ENCODE results near the gene GPR179.

Gene GPR179, protein sequence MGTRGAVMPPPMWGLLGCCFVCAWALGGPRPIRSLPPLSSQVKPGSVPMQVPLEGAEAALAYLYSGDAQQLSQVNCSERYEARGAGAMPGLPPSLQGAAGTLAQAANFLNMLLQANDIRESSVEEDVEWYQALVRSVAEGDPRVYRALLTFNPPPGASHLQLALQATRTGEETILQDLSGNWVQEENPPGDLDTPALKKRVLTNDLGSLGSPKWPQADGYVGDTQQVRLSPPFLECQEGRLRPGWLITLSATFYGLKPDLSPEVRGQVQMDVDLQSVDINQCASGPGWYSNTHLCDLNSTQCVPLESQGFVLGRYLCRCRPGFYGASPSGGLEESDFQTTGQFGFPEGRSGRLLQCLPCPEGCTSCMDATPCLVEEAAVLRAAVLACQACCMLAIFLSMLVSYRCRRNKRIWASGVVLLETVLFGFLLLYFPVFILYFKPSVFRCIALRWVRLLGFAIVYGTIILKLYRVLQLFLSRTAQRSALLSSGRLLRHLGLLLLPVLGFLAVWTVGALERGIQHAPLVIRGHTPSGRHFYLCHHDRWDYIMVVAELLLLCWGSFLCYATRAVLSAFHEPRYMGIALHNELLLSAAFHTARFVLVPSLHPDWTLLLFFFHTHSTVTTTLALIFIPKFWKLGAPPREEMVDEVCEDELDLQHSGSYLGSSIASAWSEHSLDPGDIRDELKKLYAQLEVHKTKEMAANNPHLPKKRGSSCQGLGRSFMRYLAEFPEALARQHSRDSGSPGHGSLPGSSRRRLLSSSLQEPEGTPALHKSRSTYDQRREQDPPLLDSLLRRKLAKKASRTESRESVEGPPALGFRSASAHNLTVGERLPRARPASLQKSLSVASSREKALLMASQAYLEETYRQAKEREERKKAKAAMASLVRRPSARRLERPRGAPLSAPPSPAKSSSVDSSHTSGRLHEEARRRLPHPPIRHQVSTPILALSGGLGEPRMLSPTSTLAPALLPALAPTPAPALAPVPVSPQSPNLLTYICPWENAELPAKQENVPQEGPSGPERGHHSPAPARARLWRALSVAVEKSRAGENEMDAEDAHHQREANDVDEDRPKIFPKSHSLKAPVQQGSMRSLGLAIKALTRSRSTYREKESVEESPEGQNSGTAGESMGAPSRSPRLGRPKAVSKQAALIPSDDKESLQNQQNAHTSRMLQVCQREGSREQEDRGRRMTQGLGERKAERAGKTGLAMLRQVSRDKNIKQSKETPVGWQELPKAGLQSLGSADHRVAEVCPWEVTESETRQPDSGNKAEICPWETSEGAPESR (N-terminal part only)

DNA sequence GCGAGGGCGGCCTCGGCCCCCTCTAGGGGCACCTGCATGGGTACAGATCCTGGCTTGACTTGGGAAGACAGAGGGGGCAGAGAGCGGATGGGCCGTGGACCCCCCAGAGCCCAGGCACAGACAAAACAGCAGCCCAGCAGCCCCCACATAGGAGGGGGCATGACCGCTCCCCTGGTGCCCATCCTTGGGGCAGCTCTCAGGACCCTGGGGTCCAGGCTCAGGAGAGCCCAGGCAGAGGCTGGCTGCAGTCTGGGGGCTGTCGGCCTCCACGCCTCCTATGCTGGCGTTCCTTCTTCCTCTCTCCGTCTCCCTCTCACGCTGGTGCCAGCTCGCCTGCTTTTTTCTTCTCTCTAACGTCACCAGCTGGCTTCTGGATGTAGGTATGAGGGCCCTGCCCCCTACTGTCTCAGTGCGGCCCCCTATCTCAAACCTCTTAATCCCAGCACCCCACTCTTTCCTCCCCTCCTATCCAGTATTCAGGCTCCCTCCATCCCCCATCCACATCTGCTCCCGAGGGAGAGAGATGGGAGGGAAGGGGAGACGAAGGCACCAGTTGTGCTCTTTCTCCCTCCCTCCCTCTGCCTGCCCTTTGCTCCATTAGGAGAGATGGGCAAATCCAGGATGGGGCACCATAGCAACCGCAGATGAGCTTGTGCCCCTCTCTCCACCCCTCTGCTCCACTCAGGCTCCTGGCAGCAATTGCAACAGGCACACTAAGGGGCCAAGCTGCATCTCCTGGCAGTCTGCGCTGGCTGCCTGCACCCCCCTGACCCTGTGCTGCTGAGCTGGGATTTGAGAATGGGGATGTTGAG is at the start of gene GPR179:
GPR179 (minus strand) TSS at position 349 of the 812 bp plus-strand sequence; CDS start at position 182, 167 bp downstream.
- DNase-seq = no peak

DNA sequence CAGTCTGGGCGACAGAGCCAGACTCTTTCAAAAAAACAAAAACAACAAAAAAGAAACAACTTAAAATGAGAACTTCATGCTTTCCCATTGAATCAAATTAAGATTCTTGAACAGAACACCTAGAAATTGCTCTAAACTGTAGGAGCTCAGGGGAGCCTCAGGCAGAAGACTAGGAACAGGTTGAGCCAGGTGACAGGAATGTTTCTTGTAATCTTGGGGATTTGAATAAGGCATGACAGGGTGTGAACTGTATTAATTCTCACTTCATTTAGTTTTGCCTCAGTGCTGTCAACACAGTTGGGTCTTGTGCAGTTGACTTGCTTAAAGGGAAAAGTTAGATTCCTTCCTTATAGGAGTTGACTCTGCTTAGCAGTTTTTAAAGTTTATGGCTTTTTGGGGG is 35.7 kb upstream of the GPR179 start:
- no peak for DNase-seq

DNA sequence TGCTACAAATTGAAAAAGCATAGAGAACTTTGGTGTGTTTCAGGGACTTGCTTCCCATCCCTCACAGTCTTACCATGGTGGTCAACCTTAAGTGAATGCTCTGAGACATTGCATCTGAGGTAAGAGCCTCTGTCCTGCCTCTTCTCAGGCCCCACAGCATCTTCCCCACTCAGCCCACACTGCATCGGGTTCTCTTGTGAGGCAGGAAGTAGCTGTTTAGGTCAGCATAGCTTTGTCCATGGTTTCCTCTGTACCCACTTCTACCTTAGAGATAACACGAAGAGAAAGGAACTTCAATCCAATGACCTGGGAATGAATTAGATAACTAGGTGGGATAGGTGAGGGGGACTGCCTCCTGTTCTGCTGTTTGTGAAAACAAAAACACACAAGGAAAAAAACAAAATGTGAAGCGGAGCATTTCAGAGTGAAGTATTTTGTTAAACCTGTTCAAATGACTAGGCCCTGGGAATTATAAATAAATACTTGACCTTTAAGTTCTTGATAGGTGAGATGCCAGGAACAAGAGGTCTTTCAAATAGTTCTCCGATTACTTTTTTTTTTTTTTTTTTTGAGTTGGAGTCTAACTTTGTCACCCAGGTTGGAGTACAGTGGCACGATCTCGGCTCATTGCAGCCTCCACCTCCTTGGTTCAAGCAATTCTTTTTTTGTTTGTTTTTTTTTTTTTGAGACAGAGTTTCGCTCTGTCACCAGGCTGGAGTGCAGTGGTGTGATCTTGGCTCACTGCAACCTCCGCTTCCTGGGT is 25.5 kb upstream of the GPR179 start:
- DNase-seq = no peak

DNA sequence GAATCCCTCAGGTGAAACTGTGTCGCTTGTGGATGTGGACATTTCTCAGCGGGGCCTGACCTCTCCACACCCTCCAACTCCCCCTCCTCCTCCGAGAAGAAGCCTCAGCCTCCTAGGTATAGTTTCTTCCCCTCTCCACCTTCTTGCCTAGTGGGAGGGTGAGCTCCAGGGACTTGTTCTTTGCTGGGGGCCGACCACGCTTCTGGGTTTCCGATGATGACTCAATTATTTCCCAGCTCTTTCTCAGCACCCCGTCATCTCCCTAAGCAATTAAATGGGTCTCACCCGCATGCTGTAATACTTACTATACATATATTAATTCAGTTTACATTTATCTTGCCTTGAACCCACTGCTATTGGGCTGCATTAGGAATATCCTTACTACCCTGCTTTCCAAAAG is 21.0 kb upstream of the GPR179 start:
- no peak for DNase-seq

DNA sequence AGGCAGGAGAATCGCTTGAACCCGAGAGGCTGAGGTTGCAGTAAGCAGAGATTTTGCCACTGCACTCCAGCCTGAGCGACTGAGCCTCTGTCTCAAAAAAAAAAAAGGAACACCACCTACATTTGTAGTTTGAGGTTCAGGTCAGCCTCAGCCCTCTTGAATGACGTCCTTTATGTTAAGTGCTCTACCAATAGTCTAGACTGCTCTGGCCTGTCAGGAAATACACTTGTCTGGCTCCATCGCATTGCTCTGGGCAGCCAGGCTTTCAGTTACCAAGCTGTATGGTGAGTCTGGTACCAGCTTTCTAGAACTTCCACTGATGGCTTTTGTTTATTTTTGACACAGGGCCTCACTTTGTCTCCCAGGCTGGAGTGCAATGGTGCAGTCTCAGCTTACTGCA is 19.3 kb upstream of the GPR179 start:
- no peak for DNase-seq

DNA sequence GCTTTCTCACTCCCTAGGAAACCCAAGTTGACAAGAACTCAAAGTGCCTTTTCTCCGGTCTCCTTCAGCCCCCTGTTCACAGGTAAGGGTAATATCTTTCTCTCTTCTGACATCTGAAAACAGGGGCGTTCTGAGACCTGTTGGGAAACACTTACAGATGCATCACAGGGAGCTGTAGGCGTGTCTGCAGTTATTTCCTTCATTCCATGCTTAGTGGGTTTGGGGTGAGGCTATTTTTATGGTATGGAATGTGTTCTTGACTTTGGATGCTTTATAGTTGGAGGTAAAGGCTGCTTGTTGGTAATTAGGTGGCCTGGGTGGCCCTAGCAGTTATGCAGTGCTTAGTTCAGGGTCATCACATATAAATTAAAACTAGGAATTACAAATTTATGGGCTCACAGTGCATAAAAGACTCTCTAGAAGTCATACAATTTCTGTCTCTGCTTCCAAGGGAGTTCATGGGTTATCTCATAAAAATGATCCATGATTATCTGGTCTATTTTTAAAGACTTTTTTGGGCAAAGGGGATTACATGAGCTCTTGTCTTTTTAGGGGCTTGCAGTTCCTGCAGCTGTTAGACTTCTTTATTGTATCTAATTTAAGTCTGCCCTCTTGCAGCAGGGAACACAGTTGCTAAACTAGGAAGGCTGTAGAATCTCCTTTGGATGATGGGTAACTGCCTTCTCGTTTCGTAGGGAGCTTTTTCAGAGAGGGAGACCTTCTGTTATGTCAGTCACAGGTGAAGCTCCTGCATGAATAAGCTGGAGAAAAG is 18.1 kb upstream of the GPR179 start:
- DNase-seq = no peak

DNA sequence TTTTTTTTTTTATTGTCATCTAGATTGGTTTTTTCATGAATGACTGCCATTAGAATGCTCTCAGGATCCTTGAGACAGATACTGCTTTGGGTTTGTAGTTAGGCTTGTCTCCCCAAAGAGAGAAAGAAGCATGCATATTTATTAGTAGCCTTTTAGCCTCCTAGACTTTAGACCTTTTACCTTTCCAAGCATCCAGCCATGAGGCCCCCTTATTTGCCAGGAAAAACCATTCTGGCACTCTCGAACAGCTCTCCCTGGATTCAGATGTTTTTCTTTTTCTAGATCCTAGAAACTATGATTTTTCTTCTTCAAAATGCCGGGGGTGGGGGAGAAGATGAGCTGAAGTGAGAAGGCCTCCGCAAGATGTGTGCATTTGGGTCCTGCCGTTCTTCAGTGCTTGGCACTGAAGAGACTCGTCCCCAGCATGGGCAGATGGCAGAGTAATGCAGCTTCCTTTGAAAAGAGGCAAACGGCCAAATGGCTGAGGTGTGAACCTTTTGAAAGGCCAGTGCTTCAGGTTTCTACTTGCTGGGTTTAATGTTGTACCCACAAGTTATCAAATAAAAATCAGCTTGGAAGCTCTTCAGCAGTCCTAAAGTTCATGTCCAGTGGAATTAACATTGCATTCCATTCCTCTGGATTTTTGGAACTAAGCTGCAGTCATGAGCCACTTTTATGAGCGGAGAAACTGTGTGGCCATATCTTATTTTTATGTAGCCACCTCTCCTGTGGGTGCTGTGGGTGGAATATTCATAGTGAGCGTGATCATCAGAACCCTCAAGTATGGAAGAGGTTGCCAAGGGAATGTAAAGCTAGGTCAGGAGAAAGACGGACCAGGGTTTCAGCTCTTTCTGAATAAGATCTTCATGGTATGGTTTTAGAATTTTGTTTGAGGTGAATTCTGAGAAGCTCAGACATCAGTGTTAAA is 15.1 kb upstream of the GPR179 start:
- DNase-seq = no peak

DNA sequence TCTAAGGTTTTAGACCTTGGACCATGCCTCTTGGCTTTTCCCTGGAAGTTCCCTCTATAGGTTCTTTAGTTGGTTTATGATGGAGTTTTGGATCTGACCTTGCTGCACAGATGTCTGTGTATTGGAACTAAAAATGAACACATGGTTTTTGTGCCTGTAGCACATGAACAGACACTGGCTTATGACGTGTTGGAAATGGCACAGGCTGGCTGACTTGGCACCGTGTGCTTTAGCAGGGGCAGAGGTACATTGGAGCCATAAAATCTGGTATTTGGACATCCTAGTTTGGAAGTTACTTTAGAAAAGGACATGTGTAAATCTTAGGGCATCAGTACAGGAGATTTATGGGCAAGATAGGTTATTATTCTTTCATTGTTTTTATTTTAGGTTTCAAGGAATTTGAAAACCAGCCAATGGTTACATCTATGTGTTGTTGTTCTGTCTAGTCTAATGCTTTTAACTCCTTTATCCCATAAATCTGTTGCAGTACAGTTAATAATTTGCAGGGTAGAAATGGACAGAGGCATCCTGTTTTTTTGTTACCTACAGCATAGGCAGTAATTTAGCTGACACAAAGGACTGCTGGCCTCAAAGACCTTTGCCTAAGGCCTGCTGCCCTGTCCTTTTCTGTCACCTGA is 13.8 kb upstream of the GPR179 start:
- DNase-seq = no peak

DNA sequence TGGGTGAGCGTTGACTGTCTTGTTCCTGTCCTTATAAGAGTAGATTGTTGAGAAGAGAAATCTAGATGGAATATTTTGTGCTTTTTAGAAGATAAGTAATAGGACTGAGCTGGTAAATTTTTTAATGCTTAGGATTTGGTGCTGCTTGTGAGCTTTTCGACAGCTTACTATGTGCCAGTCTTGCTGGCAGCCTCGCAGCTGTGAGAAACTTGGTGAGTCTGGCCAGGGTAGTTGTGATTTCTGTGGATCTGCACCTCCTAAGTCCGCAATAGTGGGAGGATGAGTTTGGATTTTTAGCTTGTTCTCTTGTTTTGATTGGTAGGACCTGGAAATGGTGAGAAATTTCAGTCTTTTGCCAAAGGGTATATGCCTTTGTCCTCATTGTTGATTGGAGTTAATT is 11.5 kb upstream of the GPR179 start:
- no peak for DNase-seq

DNA sequence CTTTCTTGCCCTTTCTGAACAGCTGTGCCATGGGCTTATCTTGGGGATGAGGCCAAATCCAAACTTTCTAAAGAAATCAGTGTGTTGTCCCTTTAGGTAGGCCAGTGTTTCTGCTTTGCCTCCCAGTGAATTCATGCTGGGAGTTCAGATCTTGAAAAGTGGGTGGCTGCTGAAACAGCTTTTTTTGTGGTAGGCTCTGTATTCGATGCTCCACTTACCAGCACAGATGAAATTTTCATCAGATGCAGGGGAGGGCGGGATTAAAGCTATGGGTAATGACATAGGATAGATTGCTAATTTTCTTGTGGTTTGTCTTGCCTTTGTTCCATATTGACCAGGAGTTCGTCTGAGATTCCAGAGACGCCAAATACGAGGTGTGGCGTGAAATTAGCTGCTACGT is 10.7 kb upstream of the GPR179 start:
- DNase-seq = no peak

DNA sequence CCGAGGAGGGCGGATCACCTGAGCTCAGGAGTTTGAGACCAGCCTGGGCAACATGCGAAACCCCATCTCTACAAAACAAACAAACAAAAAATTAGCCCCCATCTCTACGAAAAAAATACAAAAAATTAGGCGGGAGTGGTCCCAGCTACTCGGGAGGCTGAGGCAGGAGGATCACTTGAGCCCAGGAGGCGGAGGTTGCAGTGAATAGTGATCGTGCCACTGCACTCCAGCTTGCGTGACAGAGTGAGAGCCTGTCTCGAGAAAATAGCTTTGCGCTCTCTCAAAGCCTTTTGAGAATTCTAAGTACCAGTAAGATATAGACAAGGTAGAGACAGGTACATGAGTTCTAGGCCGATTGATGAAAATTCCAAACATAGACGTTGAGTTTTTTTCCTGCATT is 9.9 kb upstream of the GPR179 start:
- no peak for DNase-seq

DNA sequence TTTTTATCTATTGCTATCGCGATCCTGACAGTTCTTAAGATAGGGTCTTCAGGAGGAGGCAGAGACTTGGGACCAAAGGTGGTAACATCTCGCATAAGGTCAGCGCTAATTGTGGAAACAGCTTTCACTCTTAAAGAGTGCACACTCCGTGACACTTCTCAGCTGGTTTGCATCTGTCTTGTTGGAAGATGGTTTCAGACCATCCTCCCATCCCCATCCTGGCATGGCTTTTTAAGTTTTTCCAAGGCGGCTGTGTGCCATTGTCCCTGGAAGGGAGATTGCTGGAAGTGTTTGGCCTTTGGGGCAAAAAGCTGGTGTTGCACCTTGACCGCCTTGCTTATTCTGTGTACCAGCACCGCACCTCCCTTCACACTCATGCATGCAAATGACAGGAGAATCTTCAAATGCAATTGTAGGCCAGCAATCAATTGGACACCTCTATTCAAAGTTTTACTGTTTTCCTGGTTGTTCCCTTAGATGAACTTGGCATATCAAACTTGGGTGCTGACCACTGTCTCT is 9.4 kb upstream of the GPR179 start:
- no peak for DNase-seq

DNA sequence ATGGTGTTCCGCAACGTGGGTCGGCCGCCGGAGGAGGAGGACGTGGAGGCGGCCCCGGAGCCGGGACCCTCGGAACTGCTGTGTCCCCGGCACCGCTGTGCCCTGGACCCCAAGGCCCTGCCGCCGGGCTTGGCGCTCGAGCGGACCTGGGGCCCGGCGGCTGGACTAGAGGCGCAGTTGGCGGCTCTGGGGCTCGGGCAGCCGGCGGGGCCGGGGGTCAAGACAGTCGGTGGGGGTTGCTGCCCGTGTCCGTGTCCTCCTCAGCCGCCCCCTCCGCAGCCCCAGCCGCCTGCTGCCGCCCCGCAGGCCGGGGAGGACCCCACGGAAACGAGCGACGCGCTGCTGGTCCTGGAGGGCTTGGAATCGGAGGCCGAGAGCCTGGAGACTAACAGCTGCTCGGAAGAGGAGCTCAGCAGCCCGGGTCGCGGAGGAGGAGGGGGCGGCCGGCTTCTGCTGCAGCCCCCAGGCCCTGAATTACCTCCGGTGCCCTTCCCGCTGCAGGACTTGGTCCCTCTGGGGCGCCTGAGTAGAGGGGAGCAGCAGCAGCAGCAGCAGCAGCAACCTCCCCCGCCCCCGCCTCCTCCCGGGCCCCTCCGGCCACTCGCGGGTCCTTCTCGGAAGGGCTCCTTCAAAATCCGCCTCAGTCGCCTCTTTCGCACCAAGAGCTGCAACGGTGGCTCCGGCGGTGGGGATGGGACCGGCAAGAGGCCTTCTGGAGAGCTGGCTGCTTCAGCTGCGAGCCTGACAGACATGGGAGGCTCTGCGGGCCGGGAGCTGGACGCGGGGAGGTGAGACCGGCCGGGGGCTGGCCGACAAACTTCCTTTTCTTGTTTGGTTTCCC is 8.7 kb upstream of the GPR179 start:
- peak; percentile 45 to 65 (median 45) for DNase-seq

DNA sequence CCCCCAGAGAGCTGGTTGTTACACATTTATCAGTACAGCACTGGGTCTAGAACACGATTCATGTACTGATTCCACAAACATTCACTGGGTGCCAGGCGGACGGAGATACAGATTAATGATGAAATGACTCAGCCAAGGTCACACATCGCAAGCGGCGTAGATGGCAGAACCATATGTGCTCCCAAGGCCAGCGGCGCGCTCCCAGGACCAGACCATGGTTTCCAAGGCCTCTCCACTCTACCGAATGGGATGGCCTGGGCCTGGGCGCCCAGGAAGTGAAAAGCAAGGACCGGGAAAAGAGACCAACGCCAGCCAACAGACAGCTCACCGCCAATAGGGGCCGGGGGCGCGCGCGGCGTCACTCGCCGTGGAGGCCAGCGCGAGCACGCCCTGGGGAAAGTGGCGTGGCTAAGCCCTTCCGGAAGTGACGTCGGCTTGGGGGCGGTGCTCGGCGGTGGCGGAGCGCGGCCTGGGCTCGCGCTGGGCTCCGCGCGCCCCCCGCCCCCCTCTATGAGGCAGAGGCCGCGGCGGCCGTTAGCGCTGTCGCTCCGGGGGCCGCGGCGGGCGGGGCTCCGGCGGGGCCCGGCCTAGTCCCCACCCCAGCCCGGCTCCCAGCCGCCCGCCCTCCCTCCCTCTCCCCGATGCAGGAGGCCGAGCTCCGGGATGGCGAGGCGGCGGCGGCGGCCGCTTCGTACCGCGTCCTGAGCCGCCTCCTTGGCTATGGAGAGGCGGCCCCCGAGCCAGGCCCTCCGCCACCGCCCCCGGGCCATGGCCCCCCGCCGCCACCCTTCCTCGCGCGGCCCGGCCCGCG is 7.9 kb upstream of the GPR179 start, which contains the start of gene SOCS7:
SOCS7 (plus strand) TSS at position 433 of the 811 bp plus-strand sequence; CDS start at position 642, 209 bp downstream.
- peak; percentile 92 to 97 (median 94) for DNase-seq

DNA sequence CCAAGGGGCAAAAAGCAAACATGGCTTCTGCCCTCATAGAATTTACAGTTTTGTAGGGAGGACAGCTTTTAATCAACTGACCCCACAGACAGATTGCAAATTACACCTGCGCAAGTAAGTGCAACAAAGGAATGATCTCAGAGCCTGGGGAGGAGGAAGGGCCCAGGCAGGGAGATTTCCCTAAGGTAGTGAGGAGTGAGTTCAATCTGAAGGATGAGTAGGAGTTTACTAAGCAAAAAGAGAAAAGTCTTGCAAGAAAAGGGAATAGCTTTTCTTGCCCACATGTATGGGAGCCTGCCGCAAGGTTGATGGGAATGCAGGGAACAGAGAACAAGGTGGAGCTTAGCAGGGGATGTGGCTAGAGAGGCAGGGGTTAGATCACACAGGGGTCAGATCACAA is 6.3 kb upstream of the GPR179 start:
- DNase-seq = no peak

DNA sequence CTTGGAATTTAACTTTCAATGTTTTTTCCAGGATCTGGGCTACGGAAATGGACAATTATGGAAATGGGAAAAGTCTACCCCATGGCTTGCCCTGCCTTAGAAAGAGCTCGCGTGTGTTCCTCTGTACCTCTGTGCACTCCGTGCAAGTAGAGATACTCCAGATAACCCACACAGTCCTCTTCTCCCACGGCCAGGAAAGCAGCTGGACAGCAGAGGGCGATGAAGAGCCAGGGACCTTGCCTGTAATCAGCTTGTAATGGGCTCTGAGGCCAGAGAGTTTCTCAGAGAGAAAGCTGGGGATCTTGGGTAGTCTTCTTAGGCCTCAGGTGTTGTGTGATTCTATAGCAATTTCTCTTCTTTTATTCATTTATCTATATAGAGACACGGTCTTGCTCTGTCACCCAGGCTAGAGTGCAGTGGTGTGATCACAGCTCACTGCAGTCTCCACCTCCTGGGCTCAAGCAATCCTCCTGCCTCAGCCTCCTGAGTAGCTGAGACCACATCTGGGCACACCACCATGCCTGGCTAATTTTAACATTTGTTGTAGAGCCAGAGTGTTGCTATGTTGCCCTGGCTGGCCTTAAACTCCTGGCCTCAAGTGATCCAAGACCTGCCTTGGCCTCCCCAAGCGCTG is 5.5 kb upstream of the GPR179 start:
- DNase-seq = peak; percentile 78 to 87 (median 86)
